Testis (tissue), 2 donors: ENCODE measurements around the gene ZNF273.

Source experiments
- CTCF ChIP-seq, 3 experiments: fragments of 450-650 bp in 2 of 3; fragments of 200-600 bp in 1 of 3; sonication (generic) in 1 of 3; IDR thresholded peaks; one replicate each; pipeline ENCODE4 v1.5.1; 2016 to 2019; ENCODE audit warnings: antibody characterized with exemption in 3 of 3, mild to moderate bottlenecking in 2 of 3, moderate library complexity in 1 of 3
- POLR2A ChIP-seq: fragments of 450-650 bp; IDR thresholded peaks from one replicate; pipeline ENCODE4 v1.6.1; 2017; ENCODE audit warnings: antibody characterized with exemption, mild to moderate bottlenecking, moderate library complexity

- TF ChIP-seq CTCF (IDR thresholded peaks at IDR 0.05) (no peak), POLR2A (no peak)
Observed at GRCh38 chr7:64873155-64873500, 29.9 kb upstream of the ZNF273 start.
